Right atrium auricular region (tissue), 2 donors: ENCODE data around the gene NUFIP1. TPM values are rescaled to one million over a fixed set of nuclear protein-coding genes. Genes with fewer than 3 reads are reported as not detected.
"Not testable (repeated sequence)": the region's sequence is repeated elsewhere in the genome, so short reads cannot be mapped to it uniquely, and the experiment has no call there.

ENCODE experiments used
- DNase-seq: peaks from one replicate; pipeline ENCODE4 v3.0.0-alpha.2; 2019; ENCODE audit warnings: low spot score
- H3K27ac ChIP-seq, 2 donors: fragments of 200-600 bp; sonication (generic); 1 replicate in 1 of 2; 2 replicates in 1 of 2; pipeline ENCODE4 v1.5.1; 2016 to 2019
- H3K27me3 ChIP-seq, 2 donors: fragments of 200-600 bp; sonication (generic); one replicate each; pipeline versions ENCODE4 v1.5.1 to v1.6.0; 2017 to 2019
- H3K36me3 ChIP-seq: fragments of 200-600 bp; sonication (generic); one replicate; pipeline ENCODE4 v1.5.1; 2016
- H3K4me1 ChIP-seq, 2 donors: fragments of 200-600 bp; sonication (generic); one replicate each; pipeline versions ENCODE4 v1.5.1 to v1.6.0; 2017 to 2019
- H3K4me3 ChIP-seq, 2 donors: fragments of 200-600 bp; sonication (generic); 1 replicate in 1 of 2; 2 replicates in 1 of 2; pipeline ENCODE4 v1.5.1; 2017 to 2019; ENCODE audit warnings: mild to moderate bottlenecking in 1 of 2, moderate library complexity in 1 of 2
- H3K9me3 ChIP-seq, 2 donors: fragments of 200-600 bp; sonication (generic); one replicate each; pipeline ENCODE4 v1.5.1; 2019
- CTCF ChIP-seq, 2 donors: fragments of 200-600 bp; sonication (generic); IDR thresholded peaks; one replicate each; pipeline ENCODE4 v1.5.1; 2019; ENCODE audit warnings: antibody characterized with exemption in 2 of 2
- total RNA-seq, 2 donors: library from RNA; depleted of rRNA; stranded (reverse); fragments of >200 nt; gene quantifications; one replicate each; pipeline ENCODE4 v1.1.0, GENCODE V29; 2016

Gene NUFIP1
- total RNA-seq, 2 donors from 2014 or later = 2.2 to 2.9 TPM

- peaks cover 0 to 45% of the 10 kb centered on the region in 2 donors for H3K4me1 ChIP-seq
- DNase-seq = peak; percentile 70
Measured at GRCh38 chr13:44904967-44905366, 84.3 kb downstream of the NUFIP1 start.

DNA sequence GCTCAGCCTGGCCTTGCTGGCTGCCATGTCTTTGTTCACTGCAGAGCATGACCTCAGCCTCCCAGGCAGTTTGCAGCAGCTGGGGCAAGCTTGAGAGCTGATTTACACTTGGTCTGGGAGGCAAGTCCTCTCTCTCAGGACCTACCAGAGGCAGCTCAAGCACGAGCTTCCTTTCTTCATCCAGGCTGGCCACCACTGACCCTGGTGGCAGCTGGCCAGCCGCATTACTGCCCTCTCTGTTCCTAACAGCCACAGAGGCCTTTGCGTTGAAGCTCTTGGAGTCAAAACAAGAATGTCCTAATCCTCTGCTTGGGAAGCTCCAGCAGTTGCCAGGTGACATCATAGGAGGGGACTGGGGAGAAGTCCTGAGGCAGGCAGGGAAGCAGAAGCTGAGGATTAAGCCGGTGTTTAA, 85.7 kb downstream of the NUFIP1 start:
- peak overlapping the region; percentile 71 to 85 for H3K27ac ChIP-seq
- no peaks in the 10 kb centered on the region for H3K9me3 ChIP-seq
- no peak for TF ChIP-seq CTCF (IDR thresholded peaks at IDR 0.05)
- DNase-seq = peak; percentile 89
- no peak overlapping the region for H3K4me3 ChIP-seq
- no peaks in the 10 kb centered on the region for H3K36me3 ChIP-seq
- H3K4me1 ChIP-seq = peaks cover 0 to 45% of the 10 kb centered on the region in 2 donors
- no peaks in the 10 kb centered on the region for H3K27me3 ChIP-seq

More at GRCh38 chr13:44904967-44905366, 84.3 kb downstream of the NUFIP1 start:
- TF ChIP-seq CTCF (IDR thresholded peaks at IDR 0.05) = no peak
- Histone ChIP-seq H3K27ac (peak overlapping the region; percentile 71 to 85), H3K9me3 (no peaks in the 10 kb centered on the region), H3K27me3 (no peaks in the 10 kb centered on the region), H3K36me3 (no peaks in the 10 kb centered on the region), H3K4me3 (no peak overlapping the region)

- Histone ChIP-seq H3K36me3 (no peaks in the 10 kb centered on the region), H3K27ac (peak overlapping the region; percentile 71 to 85), H3K9me3 (no peaks in the 10 kb centered on the region), H3K27me3 (no peaks in the 10 kb centered on the region), H3K4me1 (peaks cover 0 to 45% of the 10 kb centered on the region in 2 donors), H3K4me3 (no peak overlapping the region)
- DNase-seq = no peak
- no peak for TF ChIP-seq CTCF (IDR thresholded peaks at IDR 0.05)
Measured at GRCh38 chr13:44902738-44903137, 86.5 kb downstream of the NUFIP1 start.

DNA sequence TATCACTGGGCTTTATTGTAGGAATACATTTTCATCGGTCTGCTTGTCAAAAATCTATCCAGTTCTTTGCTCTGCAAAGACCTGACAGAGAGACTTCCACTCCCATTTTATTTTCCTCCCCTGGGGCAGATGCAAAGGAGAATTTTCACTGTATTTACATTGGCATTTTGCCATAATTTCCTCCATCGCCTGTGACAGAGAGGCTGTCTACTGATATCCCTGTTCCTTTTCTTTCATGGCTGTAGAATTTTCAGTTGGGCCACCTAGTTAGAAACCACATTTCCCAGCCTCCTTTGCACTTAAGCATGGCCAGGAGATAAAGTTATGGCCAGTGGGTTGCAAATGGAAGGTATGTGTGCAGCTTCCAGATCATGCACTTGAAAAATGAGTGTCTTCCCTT, 89.3 kb downstream of the NUFIP1 start:
- H3K27ac ChIP-seq = no peak overlapping the region
- H3K4me1 ChIP-seq = peaks cover 0 to 22% of the 10 kb centered on the region in 2 donors
- H3K9me3 ChIP-seq = no peaks in the 10 kb centered on the region
- no peaks in the 10 kb centered on the region for H3K36me3 ChIP-seq
- no peak for TF ChIP-seq CTCF (IDR thresholded peaks at IDR 0.05)
- no peak overlapping the region for H3K4me3 ChIP-seq
- no peaks in the 10 kb centered on the region for H3K27me3 ChIP-seq
- DNase-seq = no peak

GRCh38 chr13:44898308-44898707, 91.0 kb downstream of the NUFIP1 start:
- not testable (repeated sequence) for H3K4me1 ChIP-seq, H3K4me3 ChIP-seq

GRCh38 chr13:44895953-44896335, 93.3 kb downstream of the NUFIP1 start:
- Histone ChIP-seq H3K27me3 (no peaks in the 10 kb centered on the region), H3K27ac (no peak overlapping the region), H3K4me1 (no peaks in the 10 kb centered on the region), H3K9me3 (no peaks in the 10 kb centered on the region), H3K4me3 (no peak overlapping the region), H3K36me3 (no peaks in the 10 kb centered on the region)
- no peak for DNase-seq
- no peak for TF ChIP-seq CTCF (IDR thresholded peaks at IDR 0.05)

More at GRCh38 chr13:44898308-44898707, 91.0 kb downstream of the NUFIP1 start:
- H3K27me3 ChIP-seq, H3K36me3 ChIP-seq, DNase-seq, H3K9me3 ChIP-seq, H3K27ac ChIP-seq: not testable (repeated sequence)
